ENCODE measurements around the gene CDK8.

GRCh38 chr13:26308250-26308649, 54.3 kb downstream of the CDK8 start:
- TF ChIP-seq POLR2A (IDR thresholded peaks at IDR 0.05): no peak
- TF ChIP-seq CTCF (IDR thresholded peaks at IDR 0.05): no peak

All from vagina (tissue), 2 donors.